GM12801 (cell line): Measurements from ENCODE around the gene TRPC4.

Experiments
- CTCF ChIP-seq: IDR thresholded peaks from one replicate; pipeline ENCODE4 v1.5.1; 2011; ENCODE audit warnings: control low read depth; ENCODE audit not compliant: insufficient read length; ENCODE audit errors: extremely low read depth

Gene TRPC4

DNA sequence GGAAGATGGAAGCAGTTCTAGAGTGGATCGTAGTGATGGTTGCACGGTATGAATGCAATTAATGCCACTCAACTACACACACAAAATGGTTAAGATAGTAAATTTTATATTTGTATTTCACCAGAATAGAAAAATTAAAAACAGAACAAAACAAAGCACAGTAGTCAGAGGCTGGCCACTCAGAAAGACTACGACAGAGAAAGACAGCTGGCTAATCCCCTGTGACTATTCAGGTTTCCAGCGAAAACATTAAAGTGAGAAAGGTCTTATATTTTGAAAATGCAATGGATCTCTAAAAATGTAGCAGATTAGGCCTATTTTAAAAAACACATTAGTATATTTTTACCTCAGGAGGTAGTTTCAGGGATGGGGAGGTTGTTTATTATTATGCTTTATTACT lies 139.7 kb downstream of the TRPC4 start:
- no peak for TF ChIP-seq CTCF

DNA sequence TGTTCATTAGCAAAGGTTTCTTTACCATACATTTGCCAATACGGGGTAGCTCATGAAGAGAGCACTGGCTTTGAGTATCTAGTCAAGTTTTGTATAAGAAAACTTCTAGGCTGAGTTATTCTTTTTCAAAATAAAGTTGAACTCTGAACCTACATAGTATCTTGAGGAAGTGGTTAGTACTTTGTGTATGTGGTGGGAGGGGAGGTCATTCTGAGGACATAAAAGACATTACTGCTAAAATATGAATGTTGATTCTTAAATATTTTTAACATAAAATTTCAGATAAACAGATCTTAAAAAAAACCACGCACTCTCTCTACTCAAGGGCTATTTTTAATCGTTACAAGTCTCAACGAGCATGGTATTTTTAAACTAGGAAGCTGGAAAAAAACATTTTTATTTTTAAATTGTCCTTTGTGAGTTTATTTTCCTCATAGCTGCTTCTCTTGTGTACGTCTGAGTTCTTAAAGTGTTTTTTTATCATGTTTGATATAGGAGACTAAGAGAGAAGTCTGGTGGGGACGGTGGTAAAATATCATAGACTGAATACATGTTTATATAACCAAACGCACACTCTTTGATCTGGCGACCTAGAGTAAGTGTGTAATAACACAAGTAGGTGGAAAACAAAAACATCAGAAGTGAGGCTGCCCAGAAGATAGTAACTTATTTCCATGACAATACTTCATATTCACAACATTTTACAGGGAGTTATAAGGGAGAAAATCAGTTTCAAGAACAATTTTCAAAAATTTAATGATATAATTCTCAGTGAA lies 153.0 kb downstream of the TRPC4 start:
- no peak for TF ChIP-seq CTCF

DNA sequence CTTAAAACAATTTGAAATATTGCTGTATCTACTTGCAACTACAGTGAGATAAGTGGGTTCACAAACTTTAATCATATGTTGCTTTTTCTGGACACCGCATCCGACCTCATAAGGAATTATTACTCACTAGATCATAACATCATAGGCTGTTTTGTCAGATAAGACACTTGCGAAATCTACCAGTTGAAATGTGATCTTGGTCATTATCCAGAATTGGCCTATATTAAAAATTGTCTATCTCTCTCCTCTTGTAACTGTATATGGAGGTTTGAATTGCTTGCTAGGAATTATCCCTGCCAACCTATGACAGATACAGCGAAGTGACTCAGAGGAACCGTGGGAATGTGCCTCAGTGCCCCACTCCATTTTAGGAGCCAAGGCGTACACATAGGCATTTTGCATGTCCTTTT lies 154.0 kb downstream of the TRPC4 start:
- no peak for TF ChIP-seq CTCF

- TF ChIP-seq CTCF: no peak
Measured at GRCh38 chr13:37709318-37709717, 160.3 kb downstream of the TRPC4 start.

DNA sequence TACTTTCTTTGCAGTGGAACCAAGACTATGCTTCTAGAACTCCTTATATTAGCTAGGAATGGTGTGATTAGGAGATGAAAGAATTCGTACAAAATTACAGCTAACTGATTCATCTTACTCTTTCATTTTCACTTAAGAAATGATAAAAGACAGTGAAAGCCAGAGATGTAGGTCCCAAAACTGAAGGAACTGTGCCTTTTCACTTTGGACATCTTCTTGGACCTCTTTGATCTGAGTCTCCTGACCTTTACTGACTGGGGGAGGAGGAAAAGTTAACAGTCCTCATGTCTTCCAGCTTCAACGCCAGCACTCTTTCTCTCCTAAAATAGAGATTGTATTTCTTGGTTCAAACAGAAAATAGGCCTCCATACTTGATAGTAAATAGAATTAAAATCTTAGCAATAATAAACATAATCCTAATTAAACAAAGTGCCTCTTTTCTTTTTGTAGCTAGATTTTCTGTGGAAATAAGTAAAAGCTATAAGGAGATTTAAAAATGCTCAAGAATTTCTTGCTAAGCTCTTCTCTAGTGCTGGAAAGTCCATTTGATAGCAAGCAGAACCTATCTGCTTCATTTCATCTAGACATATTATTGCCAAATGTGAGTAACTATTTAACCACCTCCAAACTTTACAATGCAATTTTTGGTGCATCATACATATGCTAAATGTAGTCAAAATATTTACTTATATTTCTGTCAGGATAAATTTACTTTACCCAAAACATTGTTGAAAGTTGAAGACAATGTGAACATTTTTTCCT lies 161.7 kb downstream of the TRPC4 start:
- TF ChIP-seq CTCF: no peak

DNA sequence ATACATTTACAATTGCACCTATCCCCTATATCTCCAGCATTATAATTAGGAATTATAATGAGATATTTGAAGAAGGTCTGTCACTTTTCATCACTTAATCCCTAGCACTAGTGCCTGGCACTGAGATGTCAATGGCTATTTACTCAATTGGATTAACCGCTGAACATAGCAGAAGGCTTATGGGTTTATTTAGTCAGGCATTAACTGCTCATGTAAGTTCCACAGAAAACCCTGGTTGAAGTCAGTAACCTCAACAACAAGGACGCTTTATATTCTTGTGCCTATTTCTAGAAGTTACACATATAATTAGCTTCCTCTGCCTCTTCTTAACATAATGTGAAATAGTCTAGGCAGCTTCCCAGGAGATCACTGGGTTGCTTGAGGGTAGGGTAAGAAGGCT lies 163.5 kb downstream of the TRPC4 start:
- TF ChIP-seq CTCF: no peak

DNA sequence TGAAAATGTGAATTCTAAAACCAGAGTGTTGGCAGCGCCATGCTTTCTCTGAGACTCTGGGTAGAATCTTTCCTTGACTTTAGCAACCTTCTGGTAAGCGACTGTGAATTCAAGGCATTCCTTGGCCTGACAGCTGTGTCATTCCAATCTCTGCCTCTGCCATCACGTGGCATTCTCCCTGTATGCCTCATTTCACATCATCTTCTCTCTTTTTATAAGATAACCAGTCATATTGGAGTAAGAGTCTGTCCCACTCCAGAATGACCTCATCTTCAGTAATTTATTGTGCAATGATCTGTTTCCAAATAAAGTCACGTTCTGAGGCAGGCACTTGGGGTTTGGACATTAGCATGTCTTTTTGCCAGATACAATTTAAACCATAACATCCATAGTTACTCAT lies 167.6 kb downstream of the TRPC4 start:
- no peak for TF ChIP-seq CTCF
